Germinal center (tissue), 1 donor: Measurements from ENCODE around the gene A1BG.
"Not testable (repeated sequence)": the region's sequence is repeated elsewhere in the genome, so short reads cannot be mapped to it uniquely, and the experiment has no call there.

ENCODE experiments used
- DNase-seq: peaks from one replicate; pipeline ENCODE4 v3.0.0; 2012; ENCODE audit warnings: mixed read lengths, low spot score

A1BG gene

GRCh38 chr19:58356766-58357480, 3.6 kb upstream of the A1BG start:
- DNase-seq, result no peak

GRCh38 chr19:58355908-58356765, 2.8 kb upstream of the A1BG start:
- DNase-seq, result peak; percentile 41

- DNase-seq, result no peak
These were observed 2.0 kb upstream of the A1BG start for GRCh38 chr19:58355215-58355796.

- DNase-seq, result no peak
These were observed 1.3 kb upstream of the A1BG start for GRCh38 chr19:58354478-58355030.

GRCh38 chr19:58353717-58354477, 605 bp upstream of the A1BG start:
- DNase-seq, result no peak

GRCh38 chr19:58351990-58352755, 1.1 kb downstream of the A1BG start:
- DNase-seq, result no peak

- no peak for DNase-seq
These were observed 1.8 kb downstream of the A1BG start for GRCh38 chr19:58351558-58351878.

- no peak for DNase-seq
These were observed 2.3 kb downstream of the A1BG start for GRCh38 chr19:58350871-58351557.

GRCh38 chr19:58350001-58350861, 3.1 kb downstream of the A1BG start:
- no peak for DNase-seq

- no peak for DNase-seq
These were observed 3.7 kb downstream of the A1BG start for GRCh38 chr19:58349590-58349989.

- not testable (repeated sequence) for DNase-seq
These were observed 5.2 kb downstream of the A1BG start for GRCh38 chr19:58348080-58348479.

- DNase-seq, result peak; percentile 90
These were observed 6.0 kb downstream of the A1BG start for GRCh38 chr19:58346961-58347929.

- DNase-seq, result no peak
These were observed 7.7 kb downstream of the A1BG start for GRCh38 chr19:58345558-58345957.

GRCh38 chr19:58338825-58339558, 14.3 kb downstream of the A1BG start:
- no peak for DNase-seq

GRCh38 chr19:58338336-58338735, 15.0 kb downstream of the A1BG start:
- DNase-seq, result no peak

- DNase-seq, result no peak
These were observed 16.5 kb downstream of the A1BG start for GRCh38 chr19:58336820-58337219.

GRCh38 chr19:58336216-58336615, 17.1 kb downstream of the A1BG start:
- no peak for DNase-seq

GRCh38 chr19:58335630-58336029, 17.7 kb downstream of the A1BG start:
- no peak for DNase-seq
